ENCODE results near the gene TXNDC5.

Gene TXNDC5

GRCh38 chr6:7910654-7911344 is at the start of gene TXNDC5:
Gene TXNDC5, minus strand, starts transcription at chr6:7910788. Its CDS starts 12 bp downstream, at chr6:7910776.
- peak; percentile 88 for DNase-seq

GRCh38 chr6:7960141-7960540 is 49.6 kb upstream of the TXNDC5 start:
- no peak for DNase-seq

DNA sequence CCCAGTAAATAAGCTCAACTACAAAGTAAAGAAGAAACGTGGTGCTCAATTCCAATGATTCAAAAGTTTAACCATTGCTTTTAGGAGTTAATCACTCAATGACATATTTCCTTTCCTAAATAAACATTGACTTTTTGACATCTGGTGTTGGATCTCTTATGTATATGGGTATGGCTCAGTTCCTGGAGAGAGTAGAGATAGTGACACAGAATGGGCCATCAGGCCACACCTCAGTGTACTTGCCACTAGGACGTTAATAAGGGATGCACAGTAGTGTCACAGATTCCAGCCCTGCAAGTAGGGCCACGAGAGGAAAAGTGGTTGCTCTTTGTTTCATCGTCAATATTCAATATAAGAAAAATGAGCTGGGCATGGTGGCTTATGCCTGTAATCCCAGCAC is 48.9 kb upstream of the TXNDC5 start:
- no peak for DNase-seq

- no peak for DNase-seq
These were observed 47.9 kb upstream of the TXNDC5 start for GRCh38 chr6:7958464-7958863.

- DNase-seq, result no peak
These were observed 45.7 kb upstream of the TXNDC5 start for GRCh38 chr6:7956257-7956656.

- no peak for DNase-seq
These were observed 44.1 kb upstream of the TXNDC5 start for GRCh38 chr6:7954477-7955200.

- DNase-seq, result no peak
These were observed 43.2 kb upstream of the TXNDC5 start for GRCh38 chr6:7953753-7954152.

DNA sequence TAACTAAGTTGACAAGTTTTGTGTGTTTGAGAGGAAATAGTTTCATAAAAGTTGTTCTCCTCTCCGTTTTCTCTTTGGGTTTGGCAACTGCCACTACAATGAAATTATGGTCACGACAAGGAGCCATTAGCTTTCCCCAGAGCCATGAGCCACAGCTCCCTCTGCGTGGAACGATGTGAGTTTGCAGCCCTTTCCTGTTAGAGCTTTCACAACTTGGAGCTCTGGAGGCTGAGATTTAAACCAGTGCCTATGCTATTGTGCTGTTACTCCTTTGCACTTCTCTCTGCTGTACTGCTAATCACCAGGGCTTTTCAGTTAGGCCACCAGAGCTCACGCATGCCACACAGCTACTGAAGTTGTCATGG is 29.3 kb upstream of the TXNDC5 start:
- no peak for DNase-seq

DNA sequence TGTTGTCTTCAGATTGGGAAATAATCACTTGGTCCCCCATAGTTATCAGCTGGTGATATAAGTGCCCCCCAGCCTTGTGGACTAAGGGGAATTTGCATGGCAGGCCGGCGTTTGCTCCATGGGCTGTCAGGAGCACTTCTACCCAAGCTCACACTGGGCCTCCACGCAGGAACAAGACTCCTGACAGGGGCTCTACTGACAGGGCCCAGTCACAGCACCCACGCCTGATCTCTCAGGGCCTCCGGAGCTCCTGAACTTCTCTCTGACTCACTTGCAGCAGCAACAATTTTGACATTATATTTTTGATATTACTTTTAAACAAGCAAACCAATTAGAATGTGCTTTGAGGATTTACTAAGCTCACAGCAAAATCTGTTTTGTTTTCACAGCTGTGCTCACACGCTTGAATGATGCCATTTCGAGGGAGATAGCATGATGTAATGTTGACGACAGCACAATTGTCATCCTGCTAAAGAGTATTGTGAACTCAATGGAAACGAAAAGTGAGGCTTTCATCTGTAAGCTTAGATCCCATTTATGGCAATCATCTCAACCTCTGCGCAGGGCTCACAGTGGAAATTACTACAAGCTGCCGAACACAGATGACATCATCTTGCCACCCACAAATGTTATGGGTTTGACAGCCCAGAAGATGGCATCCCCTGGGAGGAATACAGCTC is 28.7 kb upstream of the TXNDC5 start:
- no peak for DNase-seq

GRCh38 chr6:7938562-7939183 is 28.1 kb upstream of the TXNDC5 start:
- DNase-seq, result no peak

DNA sequence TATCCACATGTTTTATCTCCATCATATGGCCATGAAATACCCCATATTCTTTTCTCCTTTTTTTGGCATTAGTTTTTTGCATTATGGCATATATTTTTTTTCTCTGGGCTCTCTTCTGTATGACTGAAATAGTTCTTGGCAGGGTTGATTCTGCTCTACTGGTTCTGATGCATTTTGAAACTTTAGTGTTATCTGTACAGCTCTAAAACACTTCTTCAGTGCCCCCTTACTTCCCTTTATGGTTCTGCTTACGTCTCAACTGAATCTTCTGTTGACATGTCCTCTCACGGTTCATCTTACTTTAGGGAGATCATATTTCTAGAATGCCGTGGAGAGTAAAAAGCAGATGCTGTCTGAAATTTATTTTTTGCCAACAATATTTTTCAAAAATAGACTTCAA is 23.2 kb upstream of the TXNDC5 start:
- DNase-seq, result no peak

DNA sequence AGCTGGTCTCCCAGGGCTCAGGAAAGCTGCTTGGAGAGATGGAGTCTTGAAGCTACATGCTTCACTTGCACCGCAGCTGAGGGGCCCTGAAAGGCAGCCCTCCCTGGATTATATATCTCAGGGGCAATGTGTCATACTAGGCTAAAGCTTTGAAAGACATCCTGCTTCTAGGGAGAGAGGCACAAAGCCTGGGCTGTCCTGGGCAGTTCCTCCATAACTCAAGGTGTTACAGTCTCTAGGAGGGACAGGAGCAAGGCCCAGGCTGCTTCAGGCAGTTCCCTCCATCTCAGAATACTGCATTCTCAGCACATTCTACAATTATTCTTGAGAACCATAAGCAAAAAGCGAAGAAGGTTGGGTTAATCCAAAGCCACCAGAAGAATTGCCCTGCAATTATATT is 22.0 kb upstream of the TXNDC5 start:
- DNase-seq, result no peak

- DNase-seq, result no peak
These were observed 14.3 kb upstream of the TXNDC5 start for GRCh38 chr6:7924867-7925266.

DNA sequence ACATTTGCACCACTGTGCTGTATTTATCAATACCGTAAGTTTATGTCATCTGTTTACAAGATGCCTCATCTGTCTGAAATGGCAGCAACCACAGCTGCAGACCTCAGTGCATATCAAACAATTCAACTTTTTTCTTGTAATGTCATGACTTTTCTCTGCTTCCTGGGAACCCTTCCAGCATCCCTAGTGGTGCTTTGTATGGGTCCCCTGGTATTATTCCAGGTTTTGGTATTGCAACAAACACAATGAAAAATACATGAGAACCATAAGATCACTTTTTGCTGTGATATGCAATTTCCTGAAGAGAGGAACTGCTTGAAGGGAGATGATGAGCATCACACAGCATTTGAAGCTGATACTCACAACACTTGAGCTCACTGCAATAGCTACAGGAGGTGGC is 12.0 kb upstream of the TXNDC5 start:
- DNase-seq, result no peak

DNA sequence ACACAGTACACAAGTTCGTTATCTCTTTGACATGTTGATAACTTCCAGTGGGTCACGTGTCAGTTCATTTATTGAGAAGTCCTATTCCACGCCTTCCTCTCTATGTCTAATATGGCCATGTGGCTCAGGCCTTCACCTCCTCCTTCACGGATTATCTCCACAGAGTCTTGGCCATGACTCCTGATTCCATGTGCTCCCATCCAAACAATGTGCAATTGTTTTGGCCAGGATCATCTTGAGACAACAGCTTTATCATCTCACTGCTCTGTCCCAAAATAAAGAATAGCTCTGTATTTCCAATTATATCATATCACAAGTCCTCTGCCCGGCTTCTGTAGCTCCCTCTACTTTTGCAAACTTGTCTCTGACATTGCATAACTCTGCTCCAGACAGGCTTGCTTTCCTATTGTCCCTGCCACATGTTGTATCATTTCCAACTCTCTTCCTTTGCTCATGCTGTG is 11.1 kb upstream of the TXNDC5 start:
- no peak for DNase-seq

- DNase-seq, result no peak
These were observed 10.5 kb upstream of the TXNDC5 start for GRCh38 chr6:7921046-7921445.

GRCh38 chr6:7920425-7920824 is 9.8 kb upstream of the TXNDC5 start:
- DNase-seq, result no peak

DNA sequence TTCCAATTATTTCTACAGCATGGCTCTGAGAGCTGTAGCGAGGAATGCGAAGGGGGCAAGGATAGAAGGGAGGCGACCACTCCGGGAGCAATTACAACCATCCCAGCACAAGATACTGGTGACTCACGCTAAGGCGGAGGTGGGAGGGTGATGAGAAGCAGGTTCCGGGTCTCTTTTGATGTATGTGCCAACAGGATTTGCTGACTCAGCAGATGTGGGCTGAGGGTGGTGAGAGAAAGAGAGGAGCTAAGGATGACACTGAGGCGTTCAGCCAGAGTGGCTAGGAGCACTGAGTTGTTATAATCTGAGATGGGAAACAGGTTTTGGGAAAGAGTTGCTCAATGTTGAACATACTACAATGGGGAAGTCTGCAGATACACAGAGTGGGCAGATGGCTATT is 9.3 kb upstream of the TXNDC5 start:
- DNase-seq, result no peak

GRCh38 chr6:7918403-7918802 is 7.8 kb upstream of the TXNDC5 start:
- DNase-seq, result no peak

GRCh38 chr6:7917729-7918128 is 7.1 kb upstream of the TXNDC5 start:
- DNase-seq, result no peak

GRCh38 chr6:7916959-7917358 is 6.4 kb upstream of the TXNDC5 start:
- DNase-seq, result no peak

GRCh38 chr6:7914991-7915789 is 4.6 kb upstream of the TXNDC5 start:
- no peak for DNase-seq

DNA sequence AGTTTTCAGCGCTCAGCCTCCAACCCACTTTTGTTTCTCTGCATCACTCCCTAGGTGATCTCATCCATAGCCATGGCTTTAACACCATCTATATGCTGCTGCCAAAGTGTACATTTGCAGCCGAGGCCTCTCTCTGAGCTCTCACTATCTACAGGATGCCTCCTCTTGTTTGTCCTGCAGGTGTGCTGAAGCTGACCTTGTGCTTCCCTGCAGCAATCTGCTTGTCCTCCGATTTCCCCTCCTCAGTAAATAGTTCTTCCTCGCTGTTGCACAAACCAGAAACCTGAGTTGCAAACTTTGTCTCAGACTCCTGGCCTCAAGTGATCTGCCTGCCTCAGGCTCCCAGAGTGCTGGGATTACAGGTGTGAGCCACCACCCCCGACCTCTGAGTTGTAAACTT is 3.7 kb upstream of the TXNDC5 start:
- DNase-seq, result no peak
